Right cardiac atrium (tissue), 5 donors: ENCODE measurements around the gene MSMP. TPM values are rescaled to one million over a fixed set of nuclear protein-coding genes. Genes with fewer than 3 reads are reported as not detected.

ENCODE experiments used
- ATAC-seq, 2 donors: fragments of 200-7000 bp; cut with Tn5 transposase; one replicate each; pipeline versions ENCODE4 v1.8.0 to v1.9.1; 2020; ENCODE audit warnings: moderate library complexity in 2 of 2, mild to moderate bottlenecking in 1 of 2
- DNase-seq, 3 donors: peaks; one replicate each; pipeline ENCODE4 v3.0.0-alpha.2; 2020
- H3K27ac ChIP-seq: one replicate; pipeline ENCODE4 v1.5.1; 2013; ENCODE audit warnings: mild to moderate bottlenecking, low read length, control low read depth, moderate library complexity
- H3K27me3 ChIP-seq: one replicate; pipeline ENCODE4 v1.6.1; 2013; ENCODE audit not compliant: control insufficient read depth, insufficient read depth
- H3K4me1 ChIP-seq: one replicate; pipeline ENCODE4 v1.6.1; 2013; ENCODE audit warnings: low read length; ENCODE audit not compliant: control insufficient read depth, insufficient read depth
- H3K4me3 ChIP-seq: one replicate; pipeline ENCODE4 v1.5.1; 2013; ENCODE audit warnings: low read length, control low read depth
- H3K9me3 ChIP-seq: one replicate; pipeline ENCODE4 v1.6.1; 2013; ENCODE audit warnings: low read length; ENCODE audit not compliant: control insufficient read depth
- WGBS: extraction: QIAGEN DNeasy Blood & Tissue Kit; methylation state at CpG from one replicate; pipeline ENCODE4 v1.1.7; 2013; 5-methylcytosine and 5-hydroxymethylcytosine counted together
- intact Hi-C, 4 donors: fragments of 100-400 bp; cut with DNase I; formaldehyde crosslinking; loops; one replicate each; pipeline versions ENCODE4 v1.11.0 to v1.14.0; 2022 to 2023
- long read RNA-seq, 4 donors: library from polyadenylated mRNA; unstranded; transcript quantifications; one replicate each; pipeline ENCODE4 v2.0.0, GENCODE V29; 2020 to 2021
- polyA plus RNA-seq: library from polyadenylated mRNA; stranded (reverse); fragments of 200-250 nt; gene quantifications from one replicate; pipeline ENCODE4 v1.2.3, GENCODE V29; 2013
- total RNA-seq, 4 donors: library from RNA; stranded (reverse); fragmentation: NEBNext Ultra II Directional; extraction: Animal tissue kit (Norgen Biotek cat#: 25700); gene quantifications; one replicate each; pipeline ENCODE4 v1.2.1, GENCODE V29; 2021
- donor health status: healthy with polysubstance abuse.
- donor health status: DM: no; HTN: yes; CAD: no.
- donor health status: DM: no; HTN: no; CAD: no.
- donor health status: DM: no; HTN: yes; CAD: no; lungs with severe emphysema.
- donor health status: DM: yes; HTN: yes; CAD: no.

Gene MSMP, protein sequence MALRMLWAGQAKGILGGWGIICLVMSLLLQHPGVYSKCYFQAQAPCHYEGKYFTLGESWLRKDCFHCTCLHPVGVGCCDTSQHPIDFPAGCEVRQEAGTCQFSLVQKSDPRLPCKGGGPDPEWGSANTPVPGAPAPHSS
- total RNA-seq (not detected), polyA plus RNA-seq (0.27 TPM)
- long read RNA-seq, donor 1, partial matches to known transcripts = 0 of 1 reads
- long read RNA-seq, donor 1, other reads (novel, unspliced or antisense) = 1 of 1 reads
- long read RNA-seq, donor 2 = 0 reads
- long read RNA-seq, donor 3 = 0 reads
- long read RNA-seq, donor 4 = 0 reads

DNA sequence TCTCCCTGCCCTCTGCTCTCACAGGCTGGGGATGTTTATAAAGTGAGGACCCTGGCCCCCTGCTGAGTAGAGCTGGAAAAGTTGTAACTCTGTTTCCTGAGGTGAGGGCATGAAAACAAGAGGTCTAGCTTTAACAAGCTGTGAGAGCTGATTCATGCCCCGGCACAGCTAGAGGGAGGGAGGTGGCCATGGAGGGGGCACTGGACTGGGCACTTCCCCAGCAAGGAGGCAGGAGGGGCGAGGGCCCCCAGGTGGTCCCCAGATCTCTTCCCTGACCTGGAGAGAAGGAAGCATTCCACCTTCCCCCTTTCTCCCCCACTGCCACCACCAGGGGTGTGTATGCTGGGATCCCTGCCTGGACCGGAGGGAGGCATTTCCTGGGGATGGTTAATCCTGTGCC is at the start of gene MSMP:
Gene MSMP (minus strand): TSS at position 13 of the 400 bp plus-strand sequence. CDS start 147 bp downstream, outside the sequence.
- Histone ChIP-seq H3K27ac (no peak within 1 kb of the TSS), H3K4me3 (no peak within 1 kb of the TSS), H3K27me3 (no peaks in the 10 kb centered on the region), H3K4me1 (peaks cover 4% of the 10 kb centered on the region), H3K9me3 (no peaks in the 10 kb centered on the region)
- ATAC-seq = no peak
- intact Hi-C loops = no loop called here
- DNase-seq = no peak
- WGBS = 44% methylated on average over 3 of the region's 3 CpGs

DNA sequence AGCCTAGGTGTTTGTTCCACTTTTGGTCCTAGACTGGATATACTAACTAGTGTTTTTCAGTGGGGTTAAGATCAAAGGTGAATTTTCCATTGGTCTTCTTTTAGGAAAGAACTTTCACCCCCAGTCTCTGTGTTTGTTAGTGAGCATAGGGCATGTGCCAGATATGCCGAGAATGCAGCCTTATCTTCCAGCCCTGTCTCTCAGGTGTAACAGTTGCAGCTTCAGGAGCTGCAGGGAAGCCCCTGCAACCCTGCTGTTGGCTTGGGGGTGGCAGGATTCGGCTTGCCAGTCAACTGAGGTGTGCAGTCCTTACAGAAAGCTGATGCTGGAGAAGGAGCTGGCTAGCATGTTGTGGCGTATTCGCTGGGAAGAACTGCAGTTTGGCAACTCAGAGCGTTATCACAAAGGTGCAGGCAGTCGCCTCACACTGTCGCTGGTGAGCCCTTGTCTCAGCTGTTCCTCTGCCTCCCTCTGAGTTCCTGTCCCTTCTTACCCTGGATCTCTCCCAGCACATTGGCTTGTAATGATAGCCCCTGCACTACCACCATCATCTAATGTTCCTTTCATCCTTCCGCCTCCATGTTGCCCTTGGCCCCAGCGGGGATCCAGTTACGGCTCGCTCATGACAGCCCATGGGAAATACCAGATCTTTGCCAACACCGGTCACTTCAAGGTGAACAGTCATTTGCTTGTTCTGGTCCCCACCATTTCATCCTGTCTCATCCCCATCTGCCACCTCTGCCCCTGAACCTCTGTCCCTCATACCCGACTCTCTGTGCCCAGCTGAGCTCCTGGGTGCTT is 47.5 kb upstream of the MSMP start:
- Histone ChIP-seq H3K4me3 (no peak overlapping the region), H3K9me3 (no peaks in the 10 kb centered on the region), H3K27me3 (no peaks in the 10 kb centered on the region), H3K27ac (no peak overlapping the region), H3K4me1 (no peaks in the 10 kb centered on the region)
- intact Hi-C loops = no loop called here
- no peak for DNase-seq
- WGBS = 86% methylated on average over 13 of the region's 13 CpGs
- ATAC-seq = peak in 1 of 2 donors; percentile 17

DNA sequence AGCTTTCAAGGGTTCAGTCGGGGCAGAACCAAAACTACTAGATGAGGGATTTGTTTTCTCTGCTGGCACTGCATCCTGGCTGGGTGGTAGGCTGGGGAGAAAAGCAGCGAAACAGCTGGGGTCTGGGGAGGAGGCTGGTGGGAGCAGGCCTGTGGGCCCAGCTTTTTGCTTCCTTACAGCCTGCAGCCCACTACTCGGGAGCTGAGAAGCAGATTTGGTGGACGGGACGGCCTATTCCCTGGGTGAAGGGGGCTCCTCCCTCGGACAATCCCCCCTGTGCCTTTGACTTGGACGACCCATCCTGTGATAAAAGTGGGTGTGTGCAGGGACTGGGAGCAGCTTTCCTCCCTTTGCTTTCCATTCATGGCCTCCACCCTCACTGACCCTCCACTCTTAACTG is 46.5 kb upstream of the MSMP start:
- H3K27ac ChIP-seq = no peak overlapping the region
- no peaks in the 10 kb centered on the region for H3K4me1 ChIP-seq
- no peaks in the 10 kb centered on the region for H3K9me3 ChIP-seq
- DNase-seq = no peak
- H3K27me3 ChIP-seq = no peaks in the 10 kb centered on the region
- no peak for ATAC-seq
- no peak overlapping the region for H3K4me3 ChIP-seq
- 78% methylated on average over 7 of the region's 7 CpGs for WGBS
- intact Hi-C loops = no loop called here

DNA sequence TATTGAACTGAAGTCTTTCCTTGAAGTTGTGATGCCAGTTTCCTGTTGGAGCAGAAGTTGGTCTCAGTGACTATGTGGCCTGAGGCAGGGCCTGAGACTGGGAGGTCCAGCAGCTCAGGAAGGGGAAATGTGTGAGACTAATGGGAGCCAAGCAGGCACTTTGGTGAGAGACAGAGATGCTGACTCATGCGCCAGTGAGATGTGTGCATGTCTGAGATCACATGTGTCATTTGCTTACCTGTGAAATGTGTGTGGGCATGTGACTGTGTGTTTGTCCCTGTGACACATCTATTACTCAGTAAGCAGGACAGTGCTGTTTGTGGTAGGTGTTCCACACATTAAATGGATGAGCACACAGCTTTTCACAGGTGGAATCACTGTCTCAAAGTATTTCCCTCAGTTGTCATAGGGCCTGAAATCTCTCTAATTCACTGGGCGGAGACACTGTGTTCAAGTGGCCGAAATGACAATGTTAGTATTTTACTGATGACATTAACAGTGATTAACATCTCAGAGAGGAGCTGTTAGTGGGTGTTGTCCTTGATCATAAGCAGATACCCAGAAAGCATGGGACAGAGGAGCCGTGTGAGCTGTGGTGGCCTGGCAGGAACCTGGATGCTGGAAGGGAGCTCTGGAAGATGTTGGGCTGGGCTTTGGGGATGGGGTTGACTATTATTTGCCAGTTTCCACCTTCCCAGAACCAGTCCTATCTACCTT is 44.7 kb upstream of the MSMP start:
- intact Hi-C loops = no loop called here
- Histone ChIP-seq H3K4me3 (no peak overlapping the region), H3K9me3 (no peaks in the 10 kb centered on the region), H3K4me1 (no peaks in the 10 kb centered on the region), H3K27me3 (no peaks in the 10 kb centered on the region), H3K27ac (no peak overlapping the region)
- DNase-seq (no peak), ATAC-seq (no peak)
- 89% methylated on average over 4 of the region's 4 CpGs for WGBS

DNA sequence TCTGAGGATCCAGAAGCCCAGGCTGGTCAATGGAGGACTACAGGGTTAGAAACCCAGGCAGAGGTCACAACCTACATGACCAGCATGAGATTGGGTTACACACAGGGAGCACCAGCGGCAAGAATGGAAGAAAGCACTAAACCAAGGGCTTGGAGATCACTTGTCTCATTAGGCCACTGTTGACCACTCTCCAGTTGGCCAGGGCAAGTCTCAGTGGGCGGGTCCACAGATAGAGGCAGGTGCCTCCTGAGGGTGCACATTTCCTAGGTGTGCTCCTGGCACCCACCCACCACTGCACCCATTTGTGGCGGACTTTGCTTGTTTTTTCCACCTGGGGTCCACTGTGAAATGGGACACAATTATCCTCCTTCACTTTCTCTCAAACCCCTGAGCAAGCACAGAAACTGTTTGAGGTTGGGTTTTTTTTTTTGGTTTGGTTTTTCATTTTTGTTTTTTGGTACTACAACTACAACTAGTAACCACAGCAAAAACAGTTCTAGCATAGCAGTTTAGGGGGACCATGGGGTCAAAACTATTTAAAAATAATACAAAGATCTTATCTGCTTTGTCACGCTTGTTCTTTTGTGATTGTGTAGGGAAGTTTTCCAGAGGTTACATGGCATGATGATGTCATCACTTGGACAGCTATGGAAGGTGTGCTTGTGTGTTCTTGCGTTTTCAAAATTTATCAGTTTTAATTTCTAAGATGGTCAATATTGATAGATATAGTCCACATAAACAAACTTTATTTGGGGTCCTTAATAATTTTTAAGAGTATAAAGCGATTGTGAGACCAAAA is 43.4 kb upstream of the MSMP start:
- DNase-seq (no peak), ATAC-seq (no peak)
- Histone ChIP-seq H3K27ac (no peak overlapping the region), H3K4me3 (no peak overlapping the region), H3K4me1 (no peaks in the 10 kb centered on the region), H3K27me3 (no peaks in the 10 kb centered on the region), H3K9me3 (no peaks in the 10 kb centered on the region)
- intact Hi-C loops = no loop called here
- 81% methylated on average over 6 of the region's 6 CpGs for WGBS

DNA sequence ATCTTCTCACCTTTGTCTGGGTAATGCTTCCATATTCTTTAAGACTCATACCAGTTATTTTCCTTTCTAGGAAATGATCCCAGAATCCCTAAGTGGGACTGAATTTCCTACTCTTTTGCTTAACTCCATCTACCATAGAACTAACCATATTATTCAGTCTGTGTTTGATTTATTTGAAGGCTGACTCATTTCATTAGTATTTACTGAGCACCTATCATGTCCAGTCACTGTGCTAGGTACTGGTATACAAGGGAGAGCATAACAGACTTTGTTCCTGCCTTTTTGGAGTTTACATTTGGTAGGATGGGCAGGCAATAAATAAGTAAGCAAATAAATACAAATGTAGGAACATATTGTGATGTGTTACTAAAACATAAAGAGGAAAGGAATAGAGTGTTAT is 41.6 kb upstream of the MSMP start:
- Histone ChIP-seq H3K4me3 (no peak overlapping the region), H3K9me3 (no peaks in the 10 kb centered on the region), H3K27ac (no peak overlapping the region), H3K27me3 (no peaks in the 10 kb centered on the region), H3K4me1 (no peaks in the 10 kb centered on the region)
- DNase-seq (no peak), ATAC-seq (no peak)
- intact Hi-C loops = no loop called here

DNA sequence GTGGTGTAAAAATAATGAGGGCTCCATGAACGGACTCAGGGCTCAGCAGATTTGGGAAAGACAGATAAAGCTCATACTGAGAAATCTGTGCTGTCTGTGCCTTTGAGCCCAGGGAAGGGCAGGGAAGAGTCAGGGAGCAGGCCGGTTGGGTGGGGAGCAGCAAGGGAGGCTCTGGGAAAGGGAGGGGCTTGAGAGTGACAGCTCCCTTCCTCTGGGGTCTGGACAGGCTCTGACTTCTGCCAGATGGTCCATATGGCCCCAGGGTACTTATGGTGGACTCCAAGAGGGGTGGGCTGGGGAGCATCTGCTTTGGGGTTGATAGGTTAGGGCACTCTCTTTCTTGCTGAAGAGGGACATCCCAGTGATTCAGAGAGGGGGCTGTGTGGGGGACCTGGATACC is 39.4 kb upstream of the MSMP start:
- no peaks in the 10 kb centered on the region for H3K4me1 ChIP-seq
- H3K9me3 ChIP-seq = no peaks in the 10 kb centered on the region
- no peak for DNase-seq
- no peaks in the 10 kb centered on the region for H3K27me3 ChIP-seq
- no peak for ATAC-seq
- intact Hi-C loops = loop anchor here in 3 of 4 donors (5.0 kb wide), 2 partner anchors 34 to 89 kb away; partner anchors contain the start of genes FAM221B (in 1 of the 3) and TMEM8B (in 1 of the 3)
- no peak overlapping the region for H3K27ac ChIP-seq
- 45% methylated on average over 2 of the region's 2 CpGs for WGBS
- no peak overlapping the region for H3K4me3 ChIP-seq

DNA sequence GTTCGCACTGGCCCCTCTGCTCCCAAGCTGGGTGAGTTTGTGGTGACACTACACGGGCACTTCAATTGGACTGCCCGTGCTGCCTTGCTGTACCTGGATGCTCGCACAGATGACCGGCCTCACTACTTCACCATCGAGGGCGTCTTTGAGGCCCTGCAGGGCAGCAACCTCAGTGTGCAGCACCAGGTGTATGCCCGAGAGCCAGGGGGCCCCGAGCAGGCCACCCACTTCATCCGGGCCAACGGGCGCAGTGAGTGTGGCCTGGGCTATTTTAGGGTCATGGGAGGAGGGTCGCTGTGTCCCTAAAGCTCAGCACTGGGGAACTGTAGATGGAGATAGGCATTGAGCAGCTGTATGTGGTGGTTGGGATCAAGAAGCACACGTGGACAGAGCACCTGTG is 38.8 kb upstream of the MSMP start:
- no peaks in the 10 kb centered on the region for H3K9me3 ChIP-seq
- 89% methylated on average over 14 of the region's 14 CpGs for WGBS
- no peaks in the 10 kb centered on the region for H3K4me1 ChIP-seq
- H3K4me3 ChIP-seq = no peak overlapping the region
- H3K27me3 ChIP-seq = no peaks in the 10 kb centered on the region
- DNase-seq (peak in 2 of 3 donors; percentile 22 to 49), ATAC-seq (no peak)
- H3K27ac ChIP-seq = no peak overlapping the region
- intact Hi-C loops = loop anchor here in 3 of 4 donors (5.0 kb wide), 2 partner anchors 34 to 89 kb away; partner anchors contain the start of genes FAM221B (in 1 of the 3) and TMEM8B (in 1 of the 3)

DNA sequence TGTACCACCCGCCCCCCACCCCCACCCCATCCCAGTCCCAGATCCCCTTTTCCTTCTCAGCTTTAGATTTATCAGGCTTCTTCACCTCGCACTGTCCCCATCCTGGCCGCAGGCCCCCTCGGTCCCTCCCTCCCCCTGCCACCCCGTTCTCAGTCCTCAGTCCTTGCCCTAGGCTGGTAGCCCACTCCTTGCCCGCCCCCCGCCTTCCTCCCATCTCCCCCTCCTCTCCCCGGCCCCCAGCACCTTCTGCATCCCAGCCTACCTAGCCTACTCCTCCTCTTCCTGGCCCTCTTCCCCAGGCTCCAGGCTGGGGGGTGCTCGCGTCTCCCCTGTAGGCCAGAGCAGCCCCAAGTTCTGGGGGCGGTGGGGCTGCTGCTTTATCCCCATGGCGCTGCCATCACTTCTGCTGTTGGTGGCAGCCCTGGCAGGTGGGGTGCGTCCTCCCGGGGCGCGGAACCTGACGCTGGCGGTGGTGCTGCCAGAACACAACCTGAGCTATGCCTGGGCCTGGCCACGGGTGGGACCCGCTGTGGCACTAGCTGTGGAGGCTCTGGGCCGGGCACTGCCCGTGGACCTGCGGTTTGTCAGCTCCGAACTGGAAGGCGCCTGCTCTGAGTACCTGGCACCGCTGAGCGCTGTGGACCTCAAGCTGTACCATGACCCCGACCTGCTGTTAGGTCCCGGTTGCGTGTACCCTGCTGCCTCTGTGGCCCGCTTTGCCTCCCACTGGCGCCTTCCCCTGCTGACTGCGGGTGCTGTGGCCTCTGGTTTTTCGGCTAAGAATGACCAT is 38.1 kb upstream of the MSMP start:
- intact Hi-C loops = loop anchor here in 3 of 4 donors (5.0 kb wide), 2 partner anchors 35 to 90 kb away; partner anchors contain the start of genes FAM221B (in 1 of the 3) and TMEM8B (in 1 of the 3)

More for the DNA sequence above, 38.1 kb upstream of the MSMP start:
- no peak for ATAC-seq
- peak; percentile 24 to 76 (median 72) for DNase-seq
- WGBS = 80% methylated on average over 34 of the region's 34 CpGs
- H3K4me3 ChIP-seq = peak overlapping the region; percentile 58
- no peak overlapping the region for H3K27ac ChIP-seq
- no peaks in the 10 kb centered on the region for H3K27me3 ChIP-seq
- no peaks in the 10 kb centered on the region for H3K9me3 ChIP-seq
- H3K4me1 ChIP-seq = no peaks in the 10 kb centered on the region
